GM13977 (cell line): Measurements from ENCODE around the gene TMEM203.

Experiments used
- DNase-seq: peaks from one replicate; pipeline ENCODE4 v3.0.0; 2012; ENCODE audit warnings: low spot score
- in situ Hi-C: fragments of 300-500 bp; cut with MboI; formaldehyde crosslinking; loops from one replicate; pipeline ENCODE4 v1.12.0; 2022; ENCODE audit warnings: low sequenced_read_pairs, low pct_unique_long_range_greater_than_20kb, mixed read lengths, inconsistent platforms; ENCODE audit not compliant: unreplicated experiment
- TF ChIP-seq, protein P1 (sequence below): IDR thresholded peaks from 2 replicates; pipeline ENCODE4 v1.5.1; 2012; ENCODE audit warnings: mild to moderate bottlenecking, control low read depth; ENCODE audit not compliant: insufficient read depth; ENCODE audit errors: extremely low read depth, missing control alignments

The TMEM203 gene

DNA sequence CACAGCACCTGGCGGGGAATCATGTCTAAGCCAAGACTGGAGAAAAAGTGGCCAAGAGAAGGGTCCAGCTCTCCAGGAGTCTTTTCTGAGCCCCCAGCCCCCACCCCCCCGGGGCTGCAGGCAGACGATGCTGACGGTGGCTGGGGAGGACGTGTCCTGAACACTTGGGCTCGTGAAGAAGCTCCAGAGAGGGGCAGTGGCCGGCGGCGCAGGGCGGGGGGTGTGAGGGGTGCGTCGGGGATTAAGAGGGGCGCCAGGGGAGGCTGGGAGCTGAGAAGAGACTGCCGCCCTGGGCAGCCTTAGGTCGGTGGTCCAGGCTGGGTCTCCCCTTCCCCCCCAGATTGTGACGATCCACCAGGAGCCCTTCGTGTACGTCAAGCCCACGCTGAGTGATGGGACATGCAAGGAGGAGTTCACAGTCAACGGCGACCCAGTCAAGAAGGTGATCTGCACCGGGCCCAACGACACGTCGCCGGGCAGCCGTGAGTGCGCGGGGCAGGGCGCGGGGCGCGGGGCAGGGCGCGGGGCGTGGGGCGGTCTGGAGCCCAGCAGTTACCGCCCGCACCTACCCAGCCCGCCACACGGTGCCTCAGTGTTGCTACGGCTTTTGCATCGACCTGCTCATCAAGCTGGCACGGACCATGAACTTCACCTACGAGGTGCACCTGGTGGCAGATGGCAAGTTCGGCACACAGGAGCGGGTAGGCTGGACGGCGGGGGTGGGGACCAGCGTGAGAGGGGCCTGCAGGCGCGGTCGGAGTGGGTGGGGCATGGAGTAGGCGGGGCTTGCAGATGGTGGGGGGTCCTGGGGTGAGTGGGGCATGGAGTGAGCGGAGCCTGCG is 44.5 kb downstream of the TMEM203 start:
- TF ChIP-seq, protein P1, sequence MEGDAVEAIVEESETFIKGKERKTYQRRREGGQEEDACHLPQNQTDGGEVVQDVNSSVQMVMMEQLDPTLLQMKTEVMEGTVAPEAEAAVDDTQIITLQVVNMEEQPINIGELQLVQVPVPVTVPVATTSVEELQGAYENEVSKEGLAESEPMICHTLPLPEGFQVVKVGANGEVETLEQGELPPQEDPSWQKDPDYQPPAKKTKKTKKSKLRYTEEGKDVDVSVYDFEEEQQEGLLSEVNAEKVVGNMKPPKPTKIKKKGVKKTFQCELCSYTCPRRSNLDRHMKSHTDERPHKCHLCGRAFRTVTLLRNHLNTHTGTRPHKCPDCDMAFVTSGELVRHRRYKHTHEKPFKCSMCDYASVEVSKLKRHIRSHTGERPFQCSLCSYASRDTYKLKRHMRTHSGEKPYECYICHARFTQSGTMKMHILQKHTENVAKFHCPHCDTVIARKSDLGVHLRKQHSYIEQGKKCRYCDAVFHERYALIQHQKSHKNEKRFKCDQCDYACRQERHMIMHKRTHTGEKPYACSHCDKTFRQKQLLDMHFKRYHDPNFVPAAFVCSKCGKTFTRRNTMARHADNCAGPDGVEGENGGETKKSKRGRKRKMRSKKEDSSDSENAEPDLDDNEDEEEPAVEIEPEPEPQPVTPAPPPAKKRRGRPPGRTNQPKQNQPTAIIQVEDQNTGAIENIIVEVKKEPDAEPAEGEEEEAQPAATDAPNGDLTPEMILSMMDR, result no peak
- in situ Hi-C loops, result no loop called here
- DNase-seq, result no peak

DNA sequence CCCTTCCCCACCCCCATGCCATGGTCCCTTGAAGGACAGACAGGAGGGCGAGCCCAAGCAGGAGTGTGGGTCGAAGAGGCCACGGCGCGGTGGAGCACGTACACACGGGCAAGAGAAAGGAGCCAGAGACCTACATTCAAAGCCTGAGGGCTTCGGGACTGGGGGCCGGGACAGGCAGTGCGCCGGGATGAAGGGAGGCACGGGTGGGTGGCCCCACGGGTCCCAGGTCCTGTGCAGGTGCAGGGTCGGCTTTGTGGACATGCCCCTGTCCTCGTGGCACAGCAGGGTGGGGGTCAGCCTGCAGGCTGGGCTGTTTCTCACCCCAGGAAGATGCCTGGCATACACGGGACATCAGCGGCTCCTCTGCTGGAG is 45.4 kb downstream of the TMEM203 start:
- no peak for DNase-seq
- in situ Hi-C loops, result no loop called here
- TF ChIP-seq, protein P1, result no peak

DNA sequence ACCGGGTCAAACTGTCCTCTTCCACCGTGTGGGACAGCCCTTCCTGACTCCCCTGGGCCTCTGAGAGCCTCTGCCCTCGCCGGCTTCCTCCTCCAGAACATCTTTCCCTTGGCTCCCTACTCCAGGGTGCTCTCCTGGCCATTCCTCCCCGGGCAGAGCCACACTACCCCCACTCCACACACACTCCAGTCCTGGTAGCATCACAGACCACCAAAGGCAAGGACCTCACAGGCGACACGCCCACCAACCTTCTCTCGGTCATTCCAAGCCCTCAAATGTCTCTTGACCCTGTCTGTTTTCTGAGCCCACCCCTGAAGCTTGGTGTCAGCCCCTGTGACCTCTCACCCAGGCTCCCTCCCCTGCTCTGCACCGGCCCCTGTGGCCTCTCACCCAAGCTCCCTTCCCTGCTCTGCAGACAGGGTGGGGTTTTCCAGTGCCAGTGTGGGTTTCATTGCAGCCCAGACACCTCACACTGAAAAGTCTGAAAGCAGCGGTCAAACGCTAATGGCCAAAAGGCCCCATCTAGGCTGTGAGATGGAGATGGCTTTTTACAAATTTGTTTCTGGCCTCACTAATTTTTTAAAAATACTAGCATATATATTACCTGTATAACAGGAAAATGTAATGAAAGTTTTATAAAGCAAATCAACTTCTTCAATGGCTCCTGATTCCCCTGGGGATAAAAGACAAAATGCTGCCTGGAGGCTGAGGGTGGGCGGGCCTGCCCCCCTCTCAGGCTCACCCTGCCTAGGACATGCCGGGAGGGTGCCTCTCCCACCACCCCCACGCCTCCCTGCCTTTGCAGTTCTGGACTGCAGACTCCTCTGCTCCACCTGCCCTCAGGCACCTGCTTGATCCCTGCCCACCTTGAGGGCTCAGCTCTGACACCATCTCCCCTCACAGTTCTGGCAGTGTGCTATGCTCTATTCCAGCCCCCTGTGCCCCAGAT is 46.1 kb downstream of the TMEM203 start:
- in situ Hi-C loops, result no loop called here
- no peak for DNase-seq
- TF ChIP-seq, protein P1, result no peak

DNA sequence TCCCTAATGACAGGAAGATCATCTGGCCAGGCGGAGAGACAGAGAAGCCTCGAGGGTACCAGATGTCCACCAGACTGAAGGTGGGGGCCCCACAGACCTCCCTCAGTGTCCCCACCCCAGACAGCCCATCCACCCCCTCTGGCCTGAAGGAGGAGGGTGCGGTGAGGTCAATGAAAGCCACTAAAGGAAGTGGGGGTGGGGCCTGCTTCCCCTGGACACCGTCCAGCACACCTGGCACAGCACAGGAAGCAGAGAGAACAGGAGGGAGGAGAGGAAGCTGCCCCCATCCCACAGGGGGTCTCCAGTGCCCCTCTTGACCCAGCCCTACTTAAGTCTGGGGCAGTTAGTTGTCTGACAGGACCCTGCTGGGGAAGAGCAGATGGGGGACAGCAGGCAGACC is 46.8 kb downstream of the TMEM203 start:
- in situ Hi-C loops, result no loop called here
- DNase-seq, result no peak
- TF ChIP-seq, protein P1, result no peak

DNA sequence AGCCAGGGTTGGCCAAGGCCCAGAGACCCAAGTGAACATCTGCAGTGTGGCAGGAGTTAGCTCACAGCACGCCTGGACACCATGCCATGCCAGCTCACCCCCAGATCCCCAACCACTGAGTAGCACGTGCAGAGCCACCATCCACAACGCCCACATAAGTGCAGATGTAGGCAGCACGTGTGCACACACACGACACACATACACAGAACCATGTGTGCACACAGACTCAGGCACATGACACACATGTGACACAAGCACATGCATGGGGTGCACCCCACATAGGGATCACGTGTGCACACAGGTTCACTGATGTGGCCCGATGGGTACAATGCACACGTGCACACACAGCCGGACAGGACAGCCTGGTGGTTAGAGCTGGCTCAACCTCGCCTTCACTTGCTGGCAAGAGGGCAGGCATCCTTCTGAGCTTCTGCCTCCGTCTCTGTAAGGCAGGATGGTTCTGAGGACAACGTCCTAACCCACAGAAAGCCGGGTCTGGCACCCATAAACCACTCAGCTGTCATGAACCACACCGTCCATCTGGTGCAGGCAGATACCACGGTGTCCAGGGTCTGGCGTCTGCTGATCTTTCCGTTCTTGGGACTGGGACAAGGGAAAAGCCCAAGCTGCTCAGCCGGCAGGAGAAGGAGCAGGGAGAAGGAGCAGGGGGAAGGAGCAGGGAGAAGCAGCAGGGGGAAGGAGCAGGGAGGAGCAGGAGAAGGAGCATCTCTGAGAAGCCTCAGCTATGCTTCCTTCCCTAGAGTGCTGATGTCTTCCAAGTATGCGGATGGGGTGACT is 47.6 kb downstream of the TMEM203 start:
- in situ Hi-C loops, result no loop called here
- no peak for DNase-seq
- TF ChIP-seq, protein P1, result no peak
